A204.1 (cell line): Measurements from ENCODE around the gene MAPK1IP1L.
A peak's percentile ranks its signal among the peaks of the same experiment; 100 is the strongest.
"Not testable (repeated sequence)": the region's sequence is repeated elsewhere in the genome, so short reads cannot be mapped to it uniquely, and the experiment has no call there.

ENCODE experiments used
- FAIRE-seq: peaks from 2 replicates; lab custom pipeline; 2012; peaks lifted over from hg19 to GRCh38; lab: Jason Lieb, UNC

The MAPK1IP1L gene

GRCh38 chr14:55051423-55052268 is at the start of gene MAPK1IP1L:
Gene MAPK1IP1L, plus strand, starts transcription at chr14:55051647. Its CDS starts 10,037 bp downstream, at chr14:55061684.
- peak; percentile 30 for FAIRE-seq

- no peak for FAIRE-seq
Observed at GRCh38 chr14:55005071-55005470, 46.4 kb upstream of the MAPK1IP1L start.

DNA sequence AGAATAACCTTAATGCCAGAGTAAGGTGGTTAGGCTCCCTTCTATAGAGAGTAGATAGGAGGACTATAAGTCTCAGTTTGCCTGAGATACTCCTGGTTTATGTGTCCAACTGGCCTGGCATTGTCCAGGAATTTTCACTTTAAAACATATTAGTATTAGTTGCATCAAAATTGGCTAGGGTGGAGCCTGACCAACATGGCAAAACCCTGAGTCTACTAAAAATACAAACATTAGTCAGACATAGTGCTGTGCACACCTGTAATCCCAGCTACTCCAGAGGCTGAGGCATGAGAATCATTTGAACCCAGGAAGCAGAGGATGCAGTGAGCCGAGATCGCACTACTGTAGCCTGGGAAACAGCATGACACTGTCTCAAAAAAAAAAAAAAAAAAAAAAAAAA is 36.4 kb upstream of the MAPK1IP1L start:
- no peak for FAIRE-seq

- FAIRE-seq = no peak
Observed at GRCh38 chr14:55019968-55020554, 31.4 kb upstream of the MAPK1IP1L start.

- FAIRE-seq = not testable (repeated sequence)
Observed at GRCh38 chr14:55024365-55024764, 27.1 kb upstream of the MAPK1IP1L start.

GRCh38 chr14:55025948-55026347 is 25.5 kb upstream of the MAPK1IP1L start:
- FAIRE-seq = no peak

DNA sequence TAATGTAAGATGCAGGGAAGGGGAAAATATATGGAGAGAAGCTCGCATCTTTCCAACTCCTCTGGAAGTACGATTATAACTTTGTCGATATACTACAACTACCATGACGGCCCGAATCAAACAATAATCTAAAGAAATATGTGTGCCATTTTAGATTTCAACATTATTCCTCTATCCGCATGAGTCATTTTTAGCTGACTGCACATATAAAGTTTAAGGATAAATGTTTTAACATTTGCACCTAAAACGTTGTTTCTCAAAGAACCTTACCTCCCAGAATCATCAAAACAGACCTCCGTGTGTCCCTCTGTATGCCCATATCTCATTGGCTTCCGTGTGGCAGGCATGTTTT is 25.0 kb upstream of the MAPK1IP1L start:
- FAIRE-seq = no peak

DNA sequence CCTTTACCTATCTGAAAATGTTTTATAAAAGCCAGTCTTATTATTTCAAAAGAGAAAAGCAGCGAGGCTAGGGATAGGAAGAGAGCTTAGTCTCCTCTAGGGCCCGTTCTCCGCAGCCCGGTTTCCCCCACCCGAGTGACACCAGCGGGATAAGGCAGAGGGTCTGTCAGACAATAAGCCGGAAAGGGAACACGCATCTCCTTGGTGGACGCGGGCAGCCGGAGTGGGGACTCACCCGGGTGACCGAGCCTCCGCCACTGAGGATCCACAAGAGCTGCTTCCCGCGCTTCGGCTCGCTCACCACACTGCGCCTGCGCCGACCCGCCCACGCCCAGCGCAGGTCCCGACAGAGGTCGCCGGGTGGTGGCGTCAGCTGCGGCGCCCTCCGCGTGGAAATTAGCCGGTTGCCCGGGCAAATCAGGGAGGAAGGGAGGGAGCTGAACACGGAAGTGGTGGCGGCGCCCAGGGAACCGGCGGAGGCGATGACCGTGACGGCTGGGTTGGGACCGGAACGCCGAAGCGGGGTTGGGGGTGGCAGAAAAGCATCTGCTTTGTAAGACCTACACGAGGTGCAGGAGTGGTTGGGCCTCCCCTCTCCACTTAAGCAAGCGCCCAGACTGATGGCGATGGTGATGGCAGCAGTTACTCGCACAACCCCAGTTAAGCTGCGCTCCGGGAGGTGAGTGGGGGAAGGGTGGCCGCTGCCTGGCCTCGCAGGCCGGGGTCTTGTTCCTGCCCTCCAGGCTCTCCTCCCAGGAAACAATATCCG is 24.5 kb upstream of the MAPK1IP1L start, which contains the start of the genes SOCS4 and WDHD1:
Gene SOCS4, plus strand, starts transcription at position 444 of the 769 bp plus-strand sequence. CDS start 15,806 bp downstream, outside the sequence.
Gene WDHD1, minus strand, starts transcription at position 307 of the 769 bp plus-strand sequence. CDS start 312 bp downstream, outside the sequence.
- no peak for FAIRE-seq

DNA sequence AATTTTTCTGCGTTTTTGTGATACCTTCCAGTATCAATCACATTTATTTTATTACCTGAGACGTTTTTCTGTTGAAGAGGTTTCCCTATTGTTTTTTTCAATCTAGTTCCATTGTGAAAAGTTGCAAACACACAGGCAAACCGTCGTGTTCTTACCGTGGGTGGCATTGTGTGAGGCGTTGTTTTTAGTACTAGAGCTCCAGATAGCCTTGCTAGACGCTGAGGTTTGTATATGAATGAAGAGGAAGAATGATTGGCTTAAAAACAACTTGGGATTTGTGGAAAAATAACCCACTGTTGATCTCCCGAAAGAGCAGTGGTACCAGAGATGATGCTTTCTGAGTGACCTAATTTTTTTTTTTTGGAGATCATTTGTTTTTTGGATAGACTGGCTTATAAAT is 23.4 kb upstream of the MAPK1IP1L start:
- no peak for FAIRE-seq

DNA sequence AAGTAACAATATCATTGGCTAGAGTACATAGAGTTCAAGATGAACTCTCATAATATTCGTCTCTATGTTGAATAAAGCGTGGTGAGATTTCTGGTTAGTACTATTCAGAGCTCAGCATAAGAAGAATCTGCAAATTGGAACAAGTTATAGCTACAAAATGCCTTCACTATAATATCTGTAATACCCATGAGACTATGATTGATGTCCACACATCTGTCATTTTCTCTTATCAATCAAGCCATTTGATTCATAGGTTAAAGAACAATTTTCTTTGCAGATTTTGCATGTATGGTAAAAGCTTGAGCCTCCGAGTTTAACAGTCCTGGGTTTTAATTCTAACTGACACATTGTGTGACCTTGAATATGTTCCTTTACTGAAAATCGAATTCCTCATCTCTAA is 23.0 kb upstream of the MAPK1IP1L start:
- no peak for FAIRE-seq

DNA sequence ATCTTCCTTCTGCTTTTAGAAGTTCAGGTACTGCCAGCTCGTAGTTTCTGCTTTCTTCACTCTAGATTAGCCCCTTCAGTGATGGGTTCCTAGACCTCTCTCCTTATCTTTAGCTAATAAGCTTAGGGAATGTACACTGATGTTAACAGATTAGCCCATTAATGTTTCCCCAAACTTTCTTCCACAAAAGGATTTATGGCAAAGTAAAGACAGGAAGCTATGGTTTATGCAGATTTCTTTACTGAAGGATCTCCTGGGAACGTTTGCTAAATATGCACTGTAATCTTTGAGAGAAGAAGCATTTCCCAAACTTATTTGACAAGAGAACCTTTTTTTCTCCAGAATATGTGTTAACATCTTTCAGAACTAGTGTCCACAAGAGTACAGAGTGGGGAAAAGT is 20.3 kb upstream of the MAPK1IP1L start:
- FAIRE-seq = no peak

GRCh38 chr14:55037995-55038394 is 13.5 kb upstream of the MAPK1IP1L start:
- not testable (repeated sequence) for FAIRE-seq

DNA sequence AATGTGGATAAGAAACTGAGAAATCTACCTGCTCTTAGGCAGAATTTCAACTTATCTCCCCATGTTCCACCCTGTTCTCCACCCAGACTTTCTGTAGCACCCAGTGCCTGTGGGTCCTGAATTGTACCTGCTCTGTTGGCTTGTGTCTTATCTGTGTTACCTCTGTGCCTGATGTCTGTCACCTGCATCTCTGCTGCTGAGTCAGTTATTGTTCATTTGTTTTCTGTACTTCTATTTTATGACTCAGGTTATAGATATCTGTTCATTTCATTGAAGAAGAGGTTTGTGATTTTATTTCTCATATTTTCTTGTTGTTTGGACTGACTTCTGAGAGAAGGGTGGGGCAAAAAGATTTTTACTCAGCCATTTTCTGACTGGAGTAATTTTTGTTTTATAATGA is 12.7 kb upstream of the MAPK1IP1L start:
- no peak for FAIRE-seq

DNA sequence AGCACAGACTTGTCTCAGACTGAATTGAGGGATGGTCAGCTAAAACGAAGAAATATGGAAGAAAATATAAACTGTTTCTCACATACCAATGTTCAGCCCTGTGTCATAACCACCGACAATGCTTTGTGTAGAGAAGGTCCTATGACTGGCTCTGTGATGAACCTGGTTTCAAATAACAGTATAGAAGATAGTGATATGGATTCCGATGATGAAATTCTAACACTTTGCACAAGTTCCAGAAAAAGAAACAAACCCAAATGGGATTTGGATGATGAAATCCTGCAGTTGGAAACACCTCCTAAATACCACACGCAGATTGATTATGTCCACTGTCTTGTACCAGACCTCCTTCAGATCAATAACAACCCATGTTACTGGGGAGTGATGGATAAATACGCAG is 7.9 kb upstream of the MAPK1IP1L start:
- FAIRE-seq = no peak

GRCh38 chr14:55045087-55045486 is 6.4 kb upstream of the MAPK1IP1L start:
- FAIRE-seq = no peak

GRCh38 chr14:55047301-55048053 is 4.0 kb upstream of the MAPK1IP1L start:
- FAIRE-seq = no peak

GRCh38 chr14:55048900-55049436 is 2.5 kb upstream of the MAPK1IP1L start:
- FAIRE-seq = no peak

DNA sequence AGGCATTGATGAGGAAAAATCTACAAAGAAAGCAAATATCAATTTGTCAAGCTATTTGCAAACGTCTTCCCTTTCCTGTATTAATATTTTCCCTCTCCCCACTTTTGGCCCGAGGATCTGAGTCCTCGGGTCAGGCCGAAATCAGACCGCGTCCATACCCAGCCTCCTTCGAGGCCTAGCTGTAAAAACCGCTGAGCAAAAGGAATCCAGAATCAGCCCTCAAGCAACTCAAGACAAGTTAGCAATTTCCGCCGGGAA is 353 bp upstream of the MAPK1IP1L start:
- no peak for FAIRE-seq

GRCh38 chr14:55052269-55052930 is 953 bp downstream of the MAPK1IP1L start:
- FAIRE-seq = no peak

- FAIRE-seq = no peak
Observed at GRCh38 chr14:55053018-55053417, 1.6 kb downstream of the MAPK1IP1L start.

GRCh38 chr14:55053500-55053899 is 2.1 kb downstream of the MAPK1IP1L start:
- FAIRE-seq = no peak

DNA sequence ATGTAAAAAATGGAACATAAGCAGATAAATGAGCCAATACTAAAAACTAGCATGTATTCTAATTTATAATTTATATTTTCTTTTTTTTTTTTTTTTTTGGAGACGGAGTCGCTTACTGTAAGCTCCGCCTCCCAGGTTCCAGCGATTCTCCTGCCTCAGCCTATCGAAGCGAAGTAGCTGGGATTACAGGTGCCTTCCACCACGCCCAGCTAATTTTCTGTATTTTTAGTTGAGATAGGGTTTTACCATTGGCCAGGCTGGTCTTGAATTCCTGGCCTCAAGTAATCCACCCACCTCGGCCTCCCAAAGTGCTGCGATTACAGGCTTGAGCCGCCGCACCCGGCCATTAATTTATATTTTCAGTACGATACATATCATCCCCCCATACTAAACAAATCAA is 2.7 kb downstream of the MAPK1IP1L start:
- no peak for FAIRE-seq
